ENCODE measurements around the gene NPLOC4.

NPLOC4 gene

DNA sequence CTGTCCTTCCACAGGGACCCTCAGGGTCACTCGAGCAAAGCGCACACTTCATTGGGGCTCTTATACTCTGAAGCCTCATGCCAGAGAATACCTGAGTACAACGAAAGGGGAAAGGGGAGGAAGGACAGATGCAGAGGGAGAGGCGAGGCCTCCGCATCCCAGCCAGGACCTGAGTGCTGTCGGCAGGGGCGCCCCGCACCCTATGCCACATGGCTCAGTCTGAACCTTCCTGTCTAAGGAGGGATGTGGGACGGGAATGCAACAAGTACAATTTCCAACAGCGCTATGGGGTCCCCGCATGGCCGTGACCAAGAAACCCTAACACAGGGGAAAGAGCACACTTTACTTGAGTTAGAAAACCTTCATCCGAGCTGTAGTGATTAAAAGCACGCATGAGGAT lies 44.9 kb downstream of the NPLOC4 start:
- no peak overlapping the region for H3K27ac ChIP-seq
- TF ChIP-seq, protein P1, sequence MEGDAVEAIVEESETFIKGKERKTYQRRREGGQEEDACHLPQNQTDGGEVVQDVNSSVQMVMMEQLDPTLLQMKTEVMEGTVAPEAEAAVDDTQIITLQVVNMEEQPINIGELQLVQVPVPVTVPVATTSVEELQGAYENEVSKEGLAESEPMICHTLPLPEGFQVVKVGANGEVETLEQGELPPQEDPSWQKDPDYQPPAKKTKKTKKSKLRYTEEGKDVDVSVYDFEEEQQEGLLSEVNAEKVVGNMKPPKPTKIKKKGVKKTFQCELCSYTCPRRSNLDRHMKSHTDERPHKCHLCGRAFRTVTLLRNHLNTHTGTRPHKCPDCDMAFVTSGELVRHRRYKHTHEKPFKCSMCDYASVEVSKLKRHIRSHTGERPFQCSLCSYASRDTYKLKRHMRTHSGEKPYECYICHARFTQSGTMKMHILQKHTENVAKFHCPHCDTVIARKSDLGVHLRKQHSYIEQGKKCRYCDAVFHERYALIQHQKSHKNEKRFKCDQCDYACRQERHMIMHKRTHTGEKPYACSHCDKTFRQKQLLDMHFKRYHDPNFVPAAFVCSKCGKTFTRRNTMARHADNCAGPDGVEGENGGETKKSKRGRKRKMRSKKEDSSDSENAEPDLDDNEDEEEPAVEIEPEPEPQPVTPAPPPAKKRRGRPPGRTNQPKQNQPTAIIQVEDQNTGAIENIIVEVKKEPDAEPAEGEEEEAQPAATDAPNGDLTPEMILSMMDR (conservative IDR thresholded peaks at IDR 0.05) = no peak

DNA sequence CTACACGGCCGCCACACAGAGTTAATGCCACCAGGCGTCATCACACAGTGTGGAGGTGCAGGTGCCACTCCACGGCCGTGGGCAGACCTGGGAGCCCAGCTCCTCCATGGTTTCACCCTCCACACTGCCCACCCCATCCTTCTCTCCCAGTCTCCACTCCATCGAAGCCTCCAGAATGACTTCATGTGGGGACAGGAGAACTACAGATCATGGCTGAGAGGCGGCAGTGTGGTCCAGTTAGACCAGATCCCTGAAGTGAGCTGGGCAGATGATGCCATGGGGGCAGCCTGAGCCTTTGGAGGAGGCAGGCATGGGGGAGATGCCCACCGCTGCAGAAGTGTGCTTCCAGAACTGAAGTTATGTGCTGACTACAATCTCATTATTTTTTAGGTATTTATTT lies 46.8 kb downstream of the NPLOC4 start:
- TF ChIP-seq, protein P1 (conservative IDR thresholded peaks at IDR 0.05) = no peak
- no peak overlapping the region for H3K27ac ChIP-seq

DNA sequence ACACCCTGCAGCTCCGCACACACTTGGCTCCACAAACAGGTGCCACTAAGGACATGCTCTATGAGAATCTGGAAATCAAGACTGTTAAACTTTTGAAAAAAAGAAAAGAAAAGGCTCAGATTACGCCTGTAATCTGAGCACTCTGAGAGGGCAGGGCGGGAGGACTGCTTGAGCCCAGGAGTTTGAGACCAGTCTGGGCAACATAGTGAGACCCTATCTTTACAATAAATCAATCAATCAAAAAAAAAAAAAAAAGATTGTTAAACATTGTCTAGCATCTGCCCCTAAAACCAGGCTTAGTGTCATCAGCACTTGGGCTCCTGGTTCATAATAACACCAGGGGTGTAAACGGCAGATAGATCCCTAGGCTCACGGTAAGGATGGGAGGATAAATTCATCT lies 47.3 kb downstream of the NPLOC4 start:
- H3K27ac ChIP-seq = no peak overlapping the region
- TF ChIP-seq, protein P1 (conservative IDR thresholded peaks at IDR 0.05) = no peak

DNA sequence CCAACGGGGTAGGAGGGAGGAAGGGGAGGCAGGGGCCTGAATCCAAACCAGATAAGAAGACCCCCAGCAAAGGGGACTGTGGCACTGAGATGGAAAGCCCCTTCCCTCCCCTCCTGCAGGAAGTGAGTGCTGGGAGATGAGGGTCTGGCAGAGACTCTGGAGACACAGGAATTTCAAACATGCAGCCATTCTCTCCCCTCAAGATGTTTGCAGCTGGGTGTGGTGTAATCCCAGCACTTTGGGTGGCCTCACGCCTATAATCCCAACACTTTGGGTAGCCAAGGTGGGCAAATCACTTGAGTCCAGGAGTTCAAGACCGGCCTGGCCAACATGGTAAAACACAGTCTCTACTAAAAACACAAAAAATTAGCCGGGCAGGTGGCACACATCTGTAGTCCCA lies 50.8 kb downstream of the NPLOC4 start:
- H3K27ac ChIP-seq = no peak overlapping the region
- TF ChIP-seq, protein P1 (conservative IDR thresholded peaks at IDR 0.05) = no peak

DNA sequence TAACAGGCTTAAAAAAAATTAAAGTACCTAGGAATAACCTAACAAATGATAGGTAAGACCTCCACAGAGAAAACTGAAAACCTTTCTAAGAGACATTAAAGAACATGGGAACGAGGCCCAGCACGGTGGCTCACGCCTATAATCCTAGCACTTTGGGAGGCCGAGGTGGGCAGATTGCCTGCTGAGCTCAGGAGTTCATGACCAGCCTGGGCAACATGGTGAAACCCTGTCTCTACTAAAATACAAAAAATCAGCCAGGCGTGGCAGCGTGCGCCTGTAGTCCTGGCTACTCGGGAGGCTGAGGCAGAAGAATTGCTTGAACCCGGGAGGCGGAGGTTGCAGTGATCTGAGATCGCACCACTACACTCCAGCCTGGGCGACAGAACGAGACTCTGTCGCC lies 52.1 kb downstream of the NPLOC4 start:
- H3K27ac ChIP-seq = peak overlapping the region; percentile 52

DNA sequence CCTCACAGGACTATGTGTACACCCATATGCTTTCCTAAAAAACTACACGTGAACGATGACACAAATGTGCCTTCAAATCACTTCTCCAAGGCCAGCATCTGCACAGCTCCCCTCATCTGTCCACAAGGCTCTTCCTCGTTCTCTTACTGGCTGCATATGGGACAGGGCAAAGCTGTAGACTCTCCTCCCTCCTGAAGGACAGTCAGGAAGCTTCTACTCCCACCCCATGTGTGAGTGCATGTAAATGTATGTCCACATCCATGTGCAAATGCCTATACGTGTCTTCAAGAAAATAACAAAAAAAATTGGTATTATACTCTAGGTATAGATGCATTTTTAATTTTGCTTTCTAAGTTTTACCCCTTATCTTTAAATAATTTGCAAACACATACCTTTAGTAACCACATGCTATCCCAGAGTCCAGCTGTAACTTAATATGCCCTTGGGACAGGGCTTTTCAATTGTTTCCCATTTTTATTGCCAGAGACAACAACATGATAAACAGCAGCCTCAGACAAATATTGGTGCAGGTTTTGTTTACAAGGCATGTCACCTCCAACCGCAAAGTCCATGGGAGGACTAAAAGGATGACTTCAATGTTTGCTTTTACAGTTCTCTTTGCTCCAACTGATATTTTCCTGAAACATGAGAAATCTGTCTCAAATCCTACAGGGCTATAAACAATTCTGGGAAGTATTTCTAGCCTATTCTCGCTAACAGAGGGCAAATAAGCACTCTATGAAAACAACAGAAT lies 53.1 kb downstream of the NPLOC4 start:
- H3K27ac ChIP-seq = peak overlapping the region; percentile 52
- TF ChIP-seq, protein P1 (conservative IDR thresholded peaks at IDR 0.05) = no peak

DNA sequence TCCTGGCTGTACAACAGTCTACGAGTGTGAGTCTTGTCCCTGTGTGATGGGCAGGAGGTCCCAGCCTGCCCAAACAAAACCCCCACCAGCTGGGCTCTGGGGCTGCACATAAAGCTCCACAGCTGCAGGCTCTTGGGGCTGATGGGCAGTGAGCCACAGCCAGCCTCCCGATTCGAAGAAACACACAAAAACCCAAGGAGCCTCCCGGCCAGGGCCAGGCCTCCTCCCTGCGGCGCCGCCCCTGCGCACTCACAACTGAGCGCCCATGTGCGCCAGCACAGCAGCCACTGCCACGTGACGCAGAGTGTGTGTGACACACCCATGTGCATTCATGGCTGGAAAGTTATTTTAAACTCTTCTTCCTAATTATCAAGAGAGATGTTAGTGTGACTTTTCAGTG lies 54.2 kb downstream of the NPLOC4 start:
- no peak overlapping the region for H3K27ac ChIP-seq
- TF ChIP-seq, protein P1 (conservative IDR thresholded peaks at IDR 0.05) = no peak

DNA sequence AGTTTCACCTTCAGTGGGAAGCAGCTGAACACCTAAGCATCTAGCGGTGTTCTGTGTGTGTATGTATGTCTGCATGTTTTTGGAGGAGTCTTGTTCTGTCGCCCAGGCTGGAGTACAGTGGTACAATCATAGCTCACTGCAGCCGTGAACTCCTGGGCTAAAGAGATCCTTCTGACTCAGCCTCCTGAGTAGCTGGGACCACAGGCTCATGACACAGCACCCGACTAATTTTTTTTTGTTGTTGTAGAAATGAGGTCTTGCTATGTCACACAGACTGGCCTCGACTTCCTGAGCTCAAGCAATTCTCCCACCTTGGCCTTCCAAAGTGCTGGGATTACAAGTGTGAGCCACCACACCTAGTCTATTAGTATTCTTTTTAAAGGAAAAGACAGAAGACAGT lies 54.6 kb downstream of the NPLOC4 start:
- no peak overlapping the region for H3K27ac ChIP-seq
- TF ChIP-seq, protein P1 (conservative IDR thresholded peaks at IDR 0.05) = no peak
